Tibial nerve (tissue), 3 donors: Measurements from ENCODE around the gene KRTAP1-5.
"Not testable (repeated sequence)": the region's sequence is repeated elsewhere in the genome, so short reads cannot be mapped to it uniquely, and the experiment has no call there.

ENCODE experiments used
- CTCF ChIP-seq, 5 experiments: fragments of 200-600 bp in 3 of 5; fragments of 450-650 bp in 2 of 5; sonication (generic) in 3 of 5; IDR thresholded peaks; one replicate each; pipeline ENCODE4 v1.5.1; 2016 to 2019; ENCODE audit warnings: antibody characterized with exemption in 5 of 5, mild to moderate bottlenecking in 3 of 5, moderate library complexity in 2 of 5
- POLR2A ChIP-seq, 2 donors: fragments of 450-650 bp; IDR thresholded peaks; one replicate each; pipeline ENCODE4 v1.6.1; 2017; ENCODE audit warnings: antibody characterized with exemption in 2 of 2, mild to moderate bottlenecking in 2 of 2, moderate library complexity in 2 of 2

DNA sequence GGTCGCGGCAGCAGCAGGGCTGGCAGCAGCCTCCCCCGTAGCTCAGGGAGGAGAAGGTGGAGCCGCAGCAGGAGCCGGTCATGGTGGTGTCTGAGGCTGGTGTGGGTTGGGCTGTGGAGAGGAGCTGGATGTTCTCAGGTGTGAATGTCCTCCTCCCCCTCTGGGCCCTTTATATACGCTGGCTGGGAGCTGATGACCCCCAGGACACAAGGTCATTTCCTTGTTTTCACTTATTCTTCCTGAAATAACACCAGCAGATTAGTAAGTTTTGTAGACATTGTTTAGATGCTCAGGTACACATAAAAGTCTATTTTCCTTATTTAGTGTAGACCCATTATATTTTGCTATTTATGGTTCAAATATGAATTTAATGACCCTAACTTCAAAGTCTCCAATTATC lies 28.1 kb upstream of the KRTAP1-5 start, which contains the start of gene KRTAP2-2:
- not testable (repeated sequence) for TF ChIP-seq CTCF, POLR2A (IDR thresholded peaks at IDR 0.05)
